A673 (cell line): ENCODE measurements around the gene EHF. TPM values are rescaled to one million over a fixed set of nuclear protein-coding genes. Genes with fewer than 3 reads are reported as not detected.
"Not testable (repeated sequence)": the region's sequence is repeated elsewhere in the genome, so short reads cannot be mapped to it uniquely, and the experiment has no call there.

ENCODE experiments used
- BruUV-seq: library from RNA; stranded (reverse); fragments of 400-500 nt; replicated peaks from 2 replicates; lab custom pipeline; 2021; lab: Mats Ljungman, UMichigan
- CTCF ChIA-PET: fragments of 300-600 bp; sonication (Branson Sonifier 250); formaldehyde crosslinking; loops from one replicate; lab custom pipeline; 2022; ENCODE audit warnings: antibody characterized with exemption; lab: Charles Lee
- POLR2A ChIA-PET: fragments of 300-600 bp; sonication (Branson Sonifier 250); formaldehyde crosslinking; loops from one replicate; lab custom pipeline; 2022; ENCODE audit warnings: antibody characterized with exemption; ENCODE audit not compliant: low non-redundant PET; lab: Charles Lee
- DNase-seq: peaks from one replicate; pipeline ENCODE4 v3.0.0-alpha.2; 2015; ENCODE audit warnings: low spot score
- H3K27ac ChIP-seq: fragments of 200-600 bp; sonication (generic); 2 replicates; pipeline ENCODE4 v1.5.1; 2016; ENCODE audit warnings: mixed run types, low read depth, mild to moderate bottlenecking, mixed read lengths, antibody characterized with exemption, low read length; ENCODE audit not compliant: poor library complexity, severe bottlenecking
- H3K27me3 ChIP-seq: fragments of 200-600 bp; sonication (generic); replicated peaks from 2 replicates; pipeline ENCODE4 v1.6.1; 2017; ENCODE audit warnings: mixed run types, low read depth, mild to moderate bottlenecking, mixed read lengths, antibody characterized with exemption, low read length; ENCODE audit not compliant: insufficient read depth, poor library complexity
- H3K36me3 ChIP-seq: fragments of 200-600 bp; sonication (generic); 2 replicates; pipeline ENCODE4 v1.6.1; 2016; ENCODE audit warnings: mixed run types, mild to moderate bottlenecking, mixed read lengths, antibody characterized with exemption, low read length; ENCODE audit not compliant: insufficient read depth, poor library complexity, severe bottlenecking
- H3K4me1 ChIP-seq: fragments of 200-600 bp; sonication (generic); 2 replicates; pipeline ENCODE4 v1.6.1; 2017; ENCODE audit warnings: mixed run types, mild to moderate bottlenecking, mixed read lengths, antibody characterized with exemption, low read length; ENCODE audit not compliant: insufficient read depth, poor library complexity, severe bottlenecking
- H3K4me3 ChIP-seq: fragments of 200-600 bp; sonication (generic); 2 replicates; pipeline ENCODE4 v1.5.1; 2016; ENCODE audit warnings: low read depth, mixed run types, mild to moderate bottlenecking, mixed read lengths, low read length; ENCODE audit not compliant: poor library complexity, severe bottlenecking
- H3K9me3 ChIP-seq: fragments of 200-600 bp; sonication (generic); 2 replicates; pipeline ENCODE4 v1.6.1; 2016; ENCODE audit warnings: mixed run types, low read depth, mild to moderate bottlenecking, mixed read lengths, antibody characterized with exemption, low read length; ENCODE audit not compliant: poor library complexity, severe bottlenecking
- CTCF ChIP-seq: fragments of 300-800, 200-600 bp; sonication (generic); conservative IDR thresholded peaks from 2 replicates; pipeline ENCODE4 v1.5.1; 2017; ENCODE audit warnings: low read depth, mild to moderate bottlenecking, antibody characterized with exemption, low read length, moderate library complexity, mixed read lengths
- EZH2 ChIP-seq: fragments of 200-600 bp; sonication (generic); IDR thresholded peaks from 2 replicates; pipeline ENCODE4 v1.6.1; 2017; ENCODE audit warnings: borderline replicate concordance, low read depth, mild to moderate bottlenecking, mixed read lengths, antibody characterized with exemption, low read length; ENCODE audit not compliant: poor library complexity, severe bottlenecking
- intact Hi-C: fragments of 100-400 bp; cut with micrococcal nuclease; formaldehyde crosslinking; loops from one replicate; pipeline ENCODE4 v1.10.0; 2022; ENCODE audit not compliant: unreplicated experiment
- total RNA-seq: library from RNA; stranded (reverse); gene quantifications from 2 replicates; pipeline ENCODE4 v1.2.3, GENCODE V29; 2021

EHF gene
- total RNA-seq, 1 experiment from 2014 or later, result not detected

GRCh38 chr11:34587282-34587677 lies 33.6 kb upstream of the EHF start:
- no peak for TF ChIP-seq CTCF
- no peak for TF ChIP-seq EZH2
- intact Hi-C loops, result loop anchor here (2.0 to 10.0 kb wide), 4 partner anchors 304 to 1678 kb away; no protein-coding TSS in a partner anchor
- no TSS peak for BruUV-seq
- ChIA-PET POLR2A (no interaction called here), CTCF (interaction anchor here (0.5 to 0.8 kb wide), 2 partner anchors 48 to 339 kb away, joined by 3 to 4 read pairs; no protein-coding TSS in a partner anchor)
- Histone ChIP-seq H3K27me3 (peaks cover 38% of the 10 kb centered on the region), H3K4me3 (no peak overlapping the region), H3K27ac (no peak overlapping the region), H3K36me3 (no peaks in the 10 kb centered on the region), H3K9me3 (no peaks in the 10 kb centered on the region), H3K4me1 (peaks cover 3% of the 10 kb centered on the region)
- DNase-seq, result no peak

- H3K4me3 ChIP-seq, result no peak overlapping the region
- BruUV-seq, result no TSS peak
- H3K4me1 ChIP-seq, result peaks cover 3% of the 10 kb centered on the region
- ChIA-PET CTCF (no interaction called here), POLR2A (no interaction called here)
- no peaks in the 10 kb centered on the region for H3K36me3 ChIP-seq
- H3K27me3 ChIP-seq, result peaks cover 37% of the 10 kb centered on the region
- intact Hi-C loops, result loop anchor here (5.0 to 10.0 kb wide), 3 partner anchors 654 to 1677 kb away; no protein-coding TSS in a partner anchor
- no peak overlapping the region for H3K27ac ChIP-seq
- no peak for DNase-seq
- TF ChIP-seq EZH2 (no peak), CTCF (no peak)
- H3K9me3 ChIP-seq, result peaks cover under 1% of the 10 kb centered on the region
Measured at GRCh38 chr11:34588023-34588422, 32.9 kb upstream of the EHF start.

- Histone ChIP-seq H3K4me1 (peaks cover 3% of the 10 kb centered on the region), H3K27me3 (peaks cover 42% of the 10 kb centered on the region), H3K27ac (no peak overlapping the region), H3K36me3 (no peaks in the 10 kb centered on the region), H3K9me3 (peaks cover 4% of the 10 kb centered on the region), H3K4me3 (no peak overlapping the region)
- ChIA-PET POLR2A (no interaction called here), CTCF (no interaction called here)
- TF ChIP-seq CTCF (no peak), EZH2 (no peak)
- DNase-seq, result no peak
- intact Hi-C loops, result loop anchor here (5.0 to 10.0 kb wide), 3 partner anchors 654 to 1676 kb away; no protein-coding TSS in a partner anchor
- BruUV-seq, result no TSS peak
Measured at GRCh38 chr11:34588701-34589100, 32.2 kb upstream of the EHF start.

GRCh38 chr11:34589177-34589576 lies 31.7 kb upstream of the EHF start:
- intact Hi-C loops, result loop anchor here (5.0 to 10.0 kb wide), 3 partner anchors 653 to 1676 kb away; no protein-coding TSS in a partner anchor
- H3K9me3 ChIP-seq, H3K36me3 ChIP-seq, H3K4me1 ChIP-seq, H3K27ac ChIP-seq, DNase-seq, H3K4me3 ChIP-seq, POLR2A ChIA-PET, BruUV-seq: not testable (repeated sequence)
- CTCF ChIA-PET, result interaction anchor here (0.7 kb wide), 1 partner anchor 48 kb away, joined by 8 read pairs; no protein-coding TSS in a partner anchor
- H3K27me3 ChIP-seq, result peaks cover 42% of the 10 kb centered on the region
